Small intestine (tissue), 7 donors: ENCODE measurements around the gene APH1A. TPM values are rescaled to one million over a fixed set of nuclear protein-coding genes. Genes with fewer than 3 reads are reported as not detected.

ENCODE experiments used
- DNase-seq, 2 donors: peaks; one replicate each; pipeline versions ENCODE4 v3.0.0 to v3.0.0-alpha.2; 2013
- FAIRE-seq: peaks from 2 replicates; lab custom pipeline; 2012; peaks lifted over from hg19 to GRCh38; lab: Jason Lieb, UNC
- H3K27ac ChIP-seq, 3 donors: one replicate each; pipeline ENCODE4 v1.5.1; 2013; ENCODE audit warnings: low read length in 2 of 3, mild to moderate bottlenecking in 2 of 3, control low read depth in 1 of 3, inconsistent platforms in 1 of 3, low read depth in 1 of 3, moderate library complexity in 1 of 3
- H3K27me3 ChIP-seq, 3 donors: one replicate each; pipeline ENCODE4 v1.6.1; 2013; ENCODE audit warnings: low read length in 3 of 3, inconsistent platforms in 1 of 3; ENCODE audit not compliant: control insufficient read depth in 3 of 3, insufficient read depth in 3 of 3
- H3K36me3 ChIP-seq, 3 donors: one replicate each; pipeline ENCODE4 v1.6.1; 2013; ENCODE audit warnings: low read length in 3 of 3, inconsistent platforms in 1 of 3, low read depth in 1 of 3, mild to moderate bottlenecking in 1 of 3, moderate library complexity in 1 of 3; ENCODE audit not compliant: control insufficient read depth in 3 of 3, insufficient read depth in 2 of 3
- H3K4me1 ChIP-seq, 3 donors: one replicate each; pipeline ENCODE4 v1.6.1; 2013; ENCODE audit warnings: low read length in 2 of 3, inconsistent platforms in 1 of 3, low read depth in 1 of 3, mild to moderate bottlenecking in 1 of 3, moderate library complexity in 1 of 3; ENCODE audit not compliant: control insufficient read depth in 3 of 3, insufficient read depth in 2 of 3
- H3K4me3 ChIP-seq, 3 donors: one replicate each; pipeline ENCODE4 v1.5.1; 2013; ENCODE audit warnings: low read length in 3 of 3, control low read depth in 1 of 3, inconsistent platforms in 1 of 3, low read depth in 1 of 3, mild to moderate bottlenecking in 1 of 3, moderate library complexity in 1 of 3
- H3K9me3 ChIP-seq, 2 donors: one replicate each; pipeline ENCODE4 v1.6.1; 2013; ENCODE audit warnings: low read depth in 1 of 2, low read length in 1 of 2; ENCODE audit not compliant: control insufficient read depth in 2 of 2, insufficient read depth in 1 of 2
- WGBS, 3 donors: extraction: QIAGEN DNeasy Blood & Tissue Kit; methylation state at CpG; one replicate each; pipeline ENCODE4 v1.1.7; 2013; 5-methylcytosine and 5-hydroxymethylcytosine counted together
- polyA plus RNA-seq, 4 donors: library from polyadenylated mRNA; stranded (reverse) in 3 of 4; unstranded in 1 of 4; fragments of 200-250 nt in 3 of 4; fragments of 120-200 nt in 1 of 4; gene quantifications; one replicate each; pipeline versions ENCODE4 v1.2.1 to v1.2.3, GENCODE V29; 2013
- donor health status: healthy with polysubstance abuse.
- donor health status: control.
- donor health status: control.
- donor health status: Bipolar disorder and iron deficiency.
- donor health status: healthy.

Gene APH1A
- polyA plus RNA-seq, 4 donors = 89.2 to 206 (median 144) TPM

DNA sequence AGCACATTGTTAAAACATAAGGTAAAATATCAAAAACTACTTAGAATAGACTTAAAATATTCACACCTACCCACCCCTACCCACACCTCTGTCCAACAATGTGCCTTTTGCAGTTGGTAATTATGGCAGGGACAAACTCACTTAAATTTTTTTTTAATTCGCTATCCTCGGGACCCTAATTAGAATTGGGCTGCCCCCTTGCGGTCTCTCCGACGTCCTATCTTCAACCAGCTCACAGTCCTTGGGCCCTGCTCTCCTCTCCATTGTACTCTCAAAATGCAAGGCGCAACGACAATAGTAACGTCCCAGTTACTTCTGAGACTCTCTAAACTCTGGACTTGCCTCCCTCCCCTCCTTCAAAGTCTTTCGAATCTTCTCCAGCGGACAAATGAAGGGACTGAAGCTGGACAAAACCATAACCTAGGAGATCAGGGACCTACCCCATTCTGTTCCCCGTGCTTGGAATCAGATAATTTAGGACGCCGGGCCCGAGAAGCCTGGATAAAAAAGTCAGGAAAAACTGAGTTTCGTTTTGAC is 12.5 kb upstream of the APH1A start:
- H3K27ac ChIP-seq = peak overlapping the region; percentile 34 to 78 (median 71)
- WGBS, 3 donors = 3% methylated on average over 15 of the region's 15 CpGs
- FAIRE-seq (no peak), DNase-seq (peak; percentile 70 to 73)
- peaks cover 0 to 2% of the 10 kb centered on the region in 2 donors for H3K9me3 ChIP-seq
- no peaks in the 10 kb centered on the region for H3K36me3 ChIP-seq
- H3K27me3 ChIP-seq = peaks cover 0 to 16% (median 0%) of the 10 kb centered on the region in 3 donors
- H3K4me3 ChIP-seq = peak overlapping the region in 2 of 3 donors; percentile 44 to 48
- peaks cover 0 to 32% (median 2%) of the 10 kb centered on the region in 3 donors for H3K4me1 ChIP-seq

GRCh38 chr1:150280138-150280707 is 11.4 kb upstream of the APH1A start:
- FAIRE-seq (no peak), DNase-seq (peak; percentile 45 to 90)
- no peak overlapping the region for H3K4me3 ChIP-seq
- peak overlapping the region in 1 of 3 donors; percentile 14 for H3K27ac ChIP-seq
- peaks cover 0 to 2% of the 10 kb centered on the region in 2 donors for H3K9me3 ChIP-seq
- peaks cover 0 to 32% (median 2%) of the 10 kb centered on the region in 3 donors for H3K4me1 ChIP-seq
- peaks cover 0 to 16% (median 0%) of the 10 kb centered on the region in 3 donors for H3K27me3 ChIP-seq
- 22 to 62% (median 36%) methylated on average over 6 of the region's 6 CpGs for WGBS, 3 donors
- H3K36me3 ChIP-seq = peaks cover 0 to under 1% (median 0%) of the 10 kb centered on the region in 3 donors

DNA sequence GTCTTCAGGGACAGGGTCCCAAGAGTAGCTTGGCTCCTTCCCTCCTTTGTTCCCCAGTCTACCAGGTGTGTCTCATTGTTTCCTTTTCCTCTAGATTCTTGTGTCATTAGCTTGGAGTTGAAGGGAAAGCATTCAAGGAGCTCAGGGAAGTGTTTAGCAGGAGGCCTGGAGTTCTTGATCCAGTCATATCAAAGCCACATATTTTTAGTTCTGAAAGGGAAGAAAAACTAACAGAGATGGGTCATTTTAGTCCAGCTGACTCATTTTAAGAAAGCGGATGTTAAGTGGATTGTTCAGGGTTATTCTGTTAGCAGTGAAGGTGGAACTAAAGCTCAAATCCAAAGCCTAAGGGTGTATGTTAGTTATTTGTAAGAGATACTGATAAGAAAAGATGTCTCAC is 4.5 kb upstream of the APH1A start:
- WGBS, 3 donors = 70 to 92% (median 89%) methylated on average over 1 of the region's 1 CpG
- H3K9me3 ChIP-seq = no peaks in the 10 kb centered on the region
- H3K4me1 ChIP-seq = peaks cover 0 to 7% (median 0%) of the 10 kb centered on the region in 3 donors
- no peak for DNase-seq
- FAIRE-seq = no peak
- no peaks in the 10 kb centered on the region for H3K27me3 ChIP-seq
- H3K4me3 ChIP-seq = no peak overlapping the region
- H3K27ac ChIP-seq = peak overlapping the region in 1 of 3 donors; percentile 47
- peaks cover 0 to 5% (median 0%) of the 10 kb centered on the region in 3 donors for H3K36me3 ChIP-seq

- Histone ChIP-seq H3K36me3 (peaks cover under 1 to 20% (median 3%) of the 10 kb centered on the region in 3 donors), H3K27ac (no peak overlapping the region), H3K27me3 (no peaks in the 10 kb centered on the region), H3K9me3 (no peaks in the 10 kb centered on the region), H3K4me3 (no peak overlapping the region), H3K4me1 (peaks cover 3 to 15% (median 6%) of the 10 kb centered on the region in 3 donors)
- WGBS, 3 donors = 91 to 98% (median 94%) methylated on average over 5 to 7 of the region's 7 CpGs
- no peak for DNase-seq
- no peak for FAIRE-seq
Observed at GRCh38 chr1:150271291-150271959, 2.6 kb upstream of the APH1A start.

DNA sequence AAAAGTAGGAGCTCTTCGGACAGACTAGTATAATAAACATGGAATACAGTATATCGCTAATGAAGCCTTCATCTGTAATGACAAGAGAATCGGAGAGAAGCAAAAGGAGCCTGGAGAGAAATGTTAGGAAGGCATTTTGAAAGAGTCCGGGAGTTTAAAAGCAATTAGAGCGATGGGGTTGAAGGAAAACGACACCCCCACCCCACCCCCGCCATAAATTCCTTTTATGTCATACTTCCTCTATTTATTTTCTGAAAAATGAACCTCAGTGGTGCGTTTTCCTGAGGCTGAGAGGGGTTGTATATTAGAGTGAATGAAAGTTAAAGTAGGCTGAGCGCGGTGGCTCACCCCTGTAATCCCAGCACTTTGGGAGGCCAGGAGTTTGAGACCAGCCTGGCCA is 635 bp upstream of the APH1A start:
- H3K27ac ChIP-seq = peak overlapping the region in 2 of 3 donors; percentile 80 to 92
- H3K27me3 ChIP-seq = no peaks in the 10 kb centered on the region
- DNase-seq = no peak
- no peaks in the 10 kb centered on the region for H3K9me3 ChIP-seq
- H3K4me3 ChIP-seq = peak overlapping the region in 2 of 3 donors; percentile 86 to 94
- peaks cover 3 to 15% (median 6%) of the 10 kb centered on the region in 3 donors for H3K4me1 ChIP-seq
- peaks cover 7 to 27% (median 10%) of the 10 kb centered on the region in 3 donors for H3K36me3 ChIP-seq
- FAIRE-seq = no peak
- 28 to 37% (median 35%) methylated on average over 10 of the region's 10 CpGs for WGBS, 3 donors

- Histone ChIP-seq H3K27ac (peak overlapping the region; percentile 68 to 92 (median 80)), H3K36me3 (peaks cover 7 to 27% (median 10%) of the 10 kb centered on the region in 3 donors), H3K27me3 (no peaks in the 10 kb centered on the region), H3K4me1 (peaks cover 3 to 15% (median 6%) of the 10 kb centered on the region in 3 donors), H3K4me3 (peak overlapping the region; percentile 86 to 94 (median 90)), H3K9me3 (no peaks in the 10 kb centered on the region)
- DNase-seq (peak; percentile 60 to 86), FAIRE-seq (no peak)
- 0% methylated on average over 21 of the region's 21 CpGs for WGBS, 3 donors
Observed at GRCh38 chr1:150268340-150268704, 494 bp downstream of the APH1A start.

DNA sequence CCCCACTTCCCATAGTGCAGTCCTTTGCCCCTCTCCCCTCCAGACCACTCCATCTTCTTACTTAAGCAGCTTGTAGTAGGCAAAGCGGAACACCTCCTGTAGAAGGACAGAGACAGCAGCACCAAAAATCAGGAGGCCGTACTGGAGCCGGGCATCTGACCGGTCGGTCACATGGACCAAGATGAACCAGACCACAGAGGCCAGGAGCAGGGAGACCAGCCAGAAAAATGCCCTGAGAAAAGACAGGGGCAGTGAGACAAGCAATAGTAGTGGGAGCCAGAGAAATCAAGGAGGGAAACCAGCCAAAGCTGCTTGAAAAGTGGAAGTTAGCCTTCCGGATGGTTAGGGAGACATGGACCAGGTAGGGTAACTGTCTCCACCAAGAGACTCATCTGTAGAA is 920 bp downstream of the APH1A start:
- Histone ChIP-seq H3K27me3 (no peaks in the 10 kb centered on the region), H3K4me3 (peak overlapping the region; percentile 86 to 94 (median 90)), H3K9me3 (no peaks in the 10 kb centered on the region), H3K27ac (peak overlapping the region; percentile 68 to 92 (median 80)), H3K36me3 (peaks cover 7 to 27% (median 10%) of the 10 kb centered on the region in 3 donors), H3K4me1 (peaks cover 3 to 15% (median 6%) of the 10 kb centered on the region in 3 donors)
- DNase-seq (no peak), FAIRE-seq (no peak)
- 18 to 30% (median 24%) methylated on average over 6 of the region's 6 CpGs for WGBS, 3 donors

- Histone ChIP-seq H3K9me3 (no peaks in the 10 kb centered on the region), H3K36me3 (peaks cover 7 to 27% (median 10%) of the 10 kb centered on the region in 3 donors), H3K4me1 (peaks cover 3 to 21% (median 6%) of the 10 kb centered on the region in 3 donors), H3K27ac (no peak overlapping the region), H3K27me3 (peaks cover 0 to 4% (median 0%) of the 10 kb centered on the region in 3 donors), H3K4me3 (no peak overlapping the region)
- WGBS, 3 donors = 76 to 85% (median 84%) methylated on average over 6 of the region's 6 CpGs
- DNase-seq = no peak
- no peak for FAIRE-seq
Observed at GRCh38 chr1:150263549-150263948, 5.3 kb downstream of the APH1A start.
